H9 (cell line): ENCODE data around the gene SCP2D1. TPM values are rescaled to one million over a fixed set of nuclear protein-coding genes. Genes with fewer than 3 reads are reported as not detected.

Experiments used
- DNase-seq: peaks from one replicate; pipeline ENCODE4 v3.0.0-alpha.2; 2017
- H2AFZ ChIP-seq: one replicate; pipeline ENCODE4 v1.6.1; 2013; ENCODE audit warnings: mild to moderate bottlenecking, low read length, control low read depth, moderate library complexity
- H2AK5ac ChIP-seq: 2 replicates; pipeline ENCODE4 v1.6.1; 2013; ENCODE audit warnings: low read length, control low read depth, mixed read lengths; ENCODE audit not compliant: insufficient read length
- H2BK120ac ChIP-seq: one replicate; pipeline ENCODE4 v1.6.1; 2013; ENCODE audit warnings: low read depth, mild to moderate bottlenecking, low read length, control low read depth, inconsistent platforms; ENCODE audit not compliant: poor library complexity, severe bottlenecking
- H2BK12ac ChIP-seq: 2 replicates; pipeline ENCODE4 v1.6.1; 2013; ENCODE audit warnings: low read length, control low read depth, mixed read lengths, low read depth; ENCODE audit not compliant: insufficient read length
- H2BK15ac ChIP-seq: 2 replicates; pipeline ENCODE4 v1.6.1; 2013; ENCODE audit warnings: low read depth, low read length, control low read depth
- H2BK20ac ChIP-seq: one replicate; pipeline ENCODE4 v1.6.1; 2013; ENCODE audit warnings: low read depth, mild to moderate bottlenecking, low read length, control low read depth, inconsistent platforms; ENCODE audit not compliant: poor library complexity, severe bottlenecking
- H2BK5ac ChIP-seq: 2 replicates; pipeline ENCODE4 v1.6.1; 2013; ENCODE audit warnings: low read length, control low read depth, mixed read lengths; ENCODE audit not compliant: insufficient read length
- H3K14ac ChIP-seq: 2 replicates; pipeline ENCODE4 v1.6.1; 2013; ENCODE audit warnings: low read length, control low read depth; ENCODE audit not compliant: insufficient read depth
- H3K18ac ChIP-seq: 2 replicates; pipeline ENCODE4 v1.6.1; 2013; ENCODE audit warnings: low read depth, mild to moderate bottlenecking, mixed read lengths, low read length, control low read depth; ENCODE audit not compliant: insufficient read length
- H3K23ac ChIP-seq: 2 replicates; pipeline ENCODE4 v1.6.1; 2013; ENCODE audit warnings: low read length, control low read depth, mixed read lengths, low read depth; ENCODE audit not compliant: insufficient read length
- H3K23me2 ChIP-seq: 2 replicates; pipeline ENCODE4 v1.6.1; 2013; ENCODE audit warnings: low read depth, mild to moderate bottlenecking, mixed read lengths, low read length, control low read depth; ENCODE audit not compliant: insufficient read length, poor library complexity, severe bottlenecking
- H3K27ac ChIP-seq: 2 replicates; pipeline ENCODE4 v1.5.1; 2013; ENCODE audit warnings: low read length, control low read depth, mixed read lengths, low read depth; ENCODE audit not compliant: insufficient read length
- H3K27me3 ChIP-seq: 2 replicates; pipeline ENCODE4 v1.6.1; 2013; ENCODE audit warnings: low read length, control low read depth, inconsistent platforms; ENCODE audit not compliant: insufficient read depth
- H3K4ac ChIP-seq: 2 replicates; pipeline ENCODE4 v1.6.1; 2013; ENCODE audit warnings: low read depth, mild to moderate bottlenecking, control low read depth, inconsistent platforms, low read length, moderate library complexity
- H3K4me1 ChIP-seq: 2 replicates; pipeline ENCODE4 v1.6.1; 2013; ENCODE audit warnings: low read length, control low read depth, inconsistent platforms; ENCODE audit not compliant: insufficient read depth
- H3K4me2 ChIP-seq: 2 replicates; pipeline ENCODE4 v1.6.1; 2013; ENCODE audit warnings: low read length, control low read depth, mixed read lengths; ENCODE audit not compliant: insufficient read length, insufficient read depth
- H3K56ac ChIP-seq: 2 replicates; pipeline ENCODE4 v1.6.1; 2013; ENCODE audit warnings: low read depth, mild to moderate bottlenecking, mixed read lengths, low read length, control low read depth; ENCODE audit not compliant: insufficient read length
- H3K79me1 ChIP-seq: 2 replicates; pipeline ENCODE4 v1.6.1; 2013; ENCODE audit warnings: low read depth, mild to moderate bottlenecking, moderate library complexity, low read length, control low read depth, inconsistent platforms; ENCODE audit not compliant: insufficient read depth, poor library complexity, severe bottlenecking
- H3K79me2 ChIP-seq: 2 replicates; pipeline ENCODE4 v1.6.1; 2013; ENCODE audit warnings: low read length, control low read depth, inconsistent platforms; ENCODE audit not compliant: insufficient read depth
- H3K9ac ChIP-seq: 2 replicates; pipeline ENCODE4 v1.6.1; 2013; ENCODE audit warnings: low read length, control low read depth, mixed read lengths; ENCODE audit not compliant: insufficient read length; ENCODE audit errors: extremely low read depth
- H3K9me3 ChIP-seq: one replicate; pipeline ENCODE4 v1.6.1; 2013; ENCODE audit warnings: low read depth, low read length, inconsistent platforms; ENCODE audit not compliant: control insufficient read depth
- H3T11ph ChIP-seq: one replicate; pipeline ENCODE4 v1.6.1; 2013; ENCODE audit warnings: mild to moderate bottlenecking, low read length, control low read depth, inconsistent platforms
- H4K20me1 ChIP-seq: one replicate; pipeline ENCODE4 v1.6.1; 2013; ENCODE audit not compliant: control insufficient read depth, insufficient read length, insufficient read depth
- H4K5ac ChIP-seq: 2 replicates; pipeline ENCODE4 v1.6.1; 2013; ENCODE audit warnings: low read depth, mild to moderate bottlenecking, mixed read lengths, low read length, control low read depth; ENCODE audit not compliant: insufficient read length
- H4K8ac ChIP-seq: replicated peaks from 2 replicates; pipeline ENCODE4 v1.6.1; 2013; ENCODE audit warnings: low read length, control low read depth, mixed read lengths, low read depth; ENCODE audit not compliant: insufficient read length
- H4K91ac ChIP-seq: 2 replicates; pipeline ENCODE4 v1.6.1; 2013; ENCODE audit warnings: low read depth, mild to moderate bottlenecking, moderate library complexity, mixed read lengths, low read length, control low read depth; ENCODE audit not compliant: insufficient read length
- H3K27ac Mint-ChIP-seq, 3 experiments: 2 replicates in 2 of 3; 3 replicates in 1 of 3; pipeline ENCODE4 v1.8.0; 2020 to 2021; ENCODE audit warnings: mixed read lengths in 3 of 3, mild to moderate bottlenecking in 1 of 3, moderate library complexity in 1 of 3
- H3K27me3 Mint-ChIP-seq: 2 replicates; pipeline ENCODE4 v1.8.0; 2021; ENCODE audit warnings: low read depth, mild to moderate bottlenecking, moderate library complexity, mixed read lengths
- H3K36me3 Mint-ChIP-seq, 3 experiments: 2 replicates in 2 of 3; 3 replicates in 1 of 3; pipeline ENCODE4 v1.8.0; 2020 to 2021; ENCODE audit warnings: low read depth in 3 of 3, mixed read lengths in 3 of 3; ENCODE audit not compliant: insufficient read depth in 1 of 3
- H3K4me1 Mint-ChIP-seq, 2 experiments: 2 replicates each; pipeline ENCODE4 v1.8.0; 2020; ENCODE audit warnings: mixed read lengths in 2 of 2
- H3K4me3 Mint-ChIP-seq, 2 experiments: 2 replicates in 1 of 2; 3 replicates in 1 of 2; pipeline ENCODE4 v1.8.0; 2020 to 2021; ENCODE audit warnings: mild to moderate bottlenecking in 2 of 2, mixed read lengths in 2 of 2, moderate library complexity in 1 of 2
- H3K9me3 Mint-ChIP-seq, 2 experiments: 2 replicates in 1 of 2; 3 replicates in 1 of 2; pipeline ENCODE4 v1.8.0; 2020; ENCODE audit warnings: mild to moderate bottlenecking in 2 of 2, mixed read lengths in 2 of 2, moderate library complexity in 1 of 2
- WGBS: extraction: QIAGEN DNeasy Blood & Tissue Kit; methylation state at CpG from one replicate; pipeline ENCODE4 v1.1.7; 2013; ENCODE audit warnings: missing lambda C conversion rate, low lambda C conversion rate, mixed read lengths; ENCODE audit not compliant: insufficient read length; ENCODE audit errors: extremely low coverage; 5-methylcytosine and 5-hydroxymethylcytosine counted together
- total RNA-seq: library from RNA; stranded (reverse); gene quantifications from 2 replicates; pipeline ENCODE4 v1.2.1, GENCODE V29; 2021
- TF ChIP-seq, protein P1 (sequence below): fragments of 200-600 bp; sonication (generic); conservative IDR thresholded peaks from 3 replicates; pipeline ENCODE4 v1.8.0; 2021; ENCODE audit warnings: antibody characterized with exemption, mild to moderate bottlenecking

SCP2D1 gene
- total RNA-seq, 1 experiment from 2014 or later: not detected

DNA sequence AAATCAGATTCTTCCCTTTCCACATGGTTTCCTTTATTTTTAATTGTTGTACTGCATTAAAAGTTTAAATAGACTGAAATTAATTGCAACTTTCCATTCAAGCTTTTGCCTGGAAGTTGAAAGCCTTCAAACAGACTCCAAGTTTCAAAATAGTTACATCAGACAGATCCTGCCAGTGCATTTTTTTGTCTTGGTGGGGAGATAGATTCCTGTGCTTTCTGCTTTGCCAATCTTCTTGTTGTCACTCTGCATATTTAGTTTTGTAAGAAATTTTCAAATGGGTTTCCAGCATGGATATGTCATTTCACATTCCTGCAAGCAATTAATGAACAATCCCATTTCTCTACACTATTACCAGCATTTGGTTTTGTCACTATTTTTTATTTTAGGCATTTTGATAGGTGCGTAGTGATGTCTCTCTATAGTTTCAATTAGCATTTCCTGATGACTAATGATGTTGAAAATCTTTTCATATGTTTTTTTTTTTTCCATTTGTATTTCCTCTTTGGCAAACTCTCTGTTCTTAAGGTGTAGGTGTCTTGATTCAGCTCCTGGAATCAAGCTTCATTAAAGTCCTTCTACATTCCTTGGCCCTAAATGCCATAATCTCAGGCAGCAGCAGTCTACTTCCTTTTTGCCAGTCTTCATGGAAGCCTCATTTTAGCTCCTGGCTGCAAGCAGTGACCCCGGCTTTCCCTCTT, 40.5 kb downstream of the SCP2D1 start:
- Histone ChIP-seq H3K9ac (no peak overlapping the region), H3K56ac (no peak overlapping the region), H3K4ac (no peak overlapping the region), H2AFZ (no peak overlapping the region), H4K20me1 (no peaks in the 10 kb centered on the region), H3K9me3 (no peaks in the 10 kb centered on the region), H3K14ac (no peak overlapping the region), H3K79me1 (no peaks in the 10 kb centered on the region), H3K23ac (no peak overlapping the region), H2AK5ac (no peak overlapping the region), H2BK15ac (no peak overlapping the region), H2BK120ac (no peak overlapping the region), H3K4me2 (no peak overlapping the region), H2BK12ac (no peak overlapping the region), H3K27ac (no peak overlapping the region), H2BK5ac (no peak overlapping the region), H3K79me2 (no peaks in the 10 kb centered on the region), H4K91ac (no peak overlapping the region), H3K23me2 (no peaks in the 10 kb centered on the region), H3K18ac (no peak overlapping the region), H3K27me3 (peaks cover 37% of the 10 kb centered on the region), H4K5ac (no peak overlapping the region), H3K4me1 (no peaks in the 10 kb centered on the region), H3T11ph (no peak overlapping the region), H4K8ac (no peak overlapping the region), H2BK20ac (no peak overlapping the region)
- Mint-ChIP-seq H3K27me3 (peaks cover 100% of the 10 kb centered on the region), H3K4me3 (no peak overlapping the region), H3K9me3 (peaks cover 3 to 6% of the 10 kb centered on the region in 2 experiments), H3K36me3 (no peaks in the 10 kb centered on the region; a peak in 1 of 7 replicates), H3K27ac (no peak overlapping the region), H3K4me1 (peaks cover 13 to 19% of the 10 kb centered on the region in 2 experiments)
- DNase-seq: no peak
- WGBS: no CpG with 5 or more reads among the region's 2 CpGs
- TF ChIP-seq, protein P1, sequence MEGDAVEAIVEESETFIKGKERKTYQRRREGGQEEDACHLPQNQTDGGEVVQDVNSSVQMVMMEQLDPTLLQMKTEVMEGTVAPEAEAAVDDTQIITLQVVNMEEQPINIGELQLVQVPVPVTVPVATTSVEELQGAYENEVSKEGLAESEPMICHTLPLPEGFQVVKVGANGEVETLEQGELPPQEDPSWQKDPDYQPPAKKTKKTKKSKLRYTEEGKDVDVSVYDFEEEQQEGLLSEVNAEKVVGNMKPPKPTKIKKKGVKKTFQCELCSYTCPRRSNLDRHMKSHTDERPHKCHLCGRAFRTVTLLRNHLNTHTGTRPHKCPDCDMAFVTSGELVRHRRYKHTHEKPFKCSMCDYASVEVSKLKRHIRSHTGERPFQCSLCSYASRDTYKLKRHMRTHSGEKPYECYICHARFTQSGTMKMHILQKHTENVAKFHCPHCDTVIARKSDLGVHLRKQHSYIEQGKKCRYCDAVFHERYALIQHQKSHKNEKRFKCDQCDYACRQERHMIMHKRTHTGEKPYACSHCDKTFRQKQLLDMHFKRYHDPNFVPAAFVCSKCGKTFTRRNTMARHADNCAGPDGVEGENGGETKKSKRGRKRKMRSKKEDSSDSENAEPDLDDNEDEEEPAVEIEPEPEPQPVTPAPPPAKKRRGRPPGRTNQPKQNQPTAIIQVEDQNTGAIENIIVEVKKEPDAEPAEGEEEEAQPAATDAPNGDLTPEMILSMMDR: no peak
